ENCODE data around the gene ARHGEF4.

GRCh38 chr2:130837175-130837810 is 579 bp downstream of the ARHGEF4 start:
- TF ChIP-seq ELF4 (IDR thresholded peaks at IDR 0.05) (no peak), L3MBTL2 (conservative IDR thresholded peaks at IDR 0.05) (no peak), SP1 (IDR thresholded peaks at IDR 0.05) (no peak)

All from HEK293T (cell line).